NT2/D1 (cell line): ENCODE data around the gene IL21R.

ENCODE experiments used
- SUZ12 ChIP-seq: IDR thresholded peaks from 2 replicates; pipeline ENCODE4 v1.6.1; 2011; ENCODE audit not compliant: insufficient read length, insufficient read depth; ENCODE audit errors: extremely low read depth
- ZNF274 ChIP-seq: IDR thresholded peaks from 2 replicates; pipeline ENCODE4 v1.6.1; 2011; ENCODE audit warnings: mild to moderate bottlenecking, low read depth, low read length

- TF ChIP-seq ZNF274 (no peak), SUZ12 (no peak)
Observed at GRCh38 chr16:27429981-27430441, 28.0 kb downstream of the IL21R start.
